ENCODE data around the gene POLR3E. TPM values are rescaled to one million over a fixed set of nuclear protein-coding genes. Genes with fewer than 3 reads are reported as not detected.

POLR3E gene
- total RNA-seq, 1 donor from 2014 or later = 91.3 TPM

DNA sequence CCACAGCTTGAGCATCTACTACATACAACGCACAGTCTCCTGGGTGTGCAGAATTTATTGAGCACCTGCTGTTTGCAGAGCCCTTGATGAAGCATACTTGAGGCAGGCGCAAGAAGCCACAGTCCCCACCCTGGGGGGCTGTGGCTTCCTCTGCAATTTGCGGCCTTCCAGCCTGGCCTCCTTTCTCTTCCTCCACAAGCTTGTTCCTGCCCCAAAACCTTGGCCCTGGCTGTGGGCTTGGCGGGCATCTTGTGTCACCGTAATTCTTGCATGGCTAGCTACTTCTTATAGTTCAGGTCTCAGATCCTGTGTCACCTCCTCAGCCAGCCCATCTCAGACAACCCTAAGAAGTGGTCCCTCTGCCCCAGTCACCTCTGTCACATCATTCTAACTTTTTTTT, 43.9 kb upstream of the POLR3E start:
- Histone ChIP-seq H3K9me3 (ENCODE audit: low read depth) (no peaks in the 10 kb centered on the region), H3K36me3 (no peaks in the 10 kb centered on the region), H3F3A (ENCODE audit: low read depth) (no peaks in the 10 kb centered on the region), H2AFZ (replicated peaks) (no peak overlapping the region), H4K20me1 (ENCODE audit: low read depth) (no peaks in the 10 kb centered on the region), H3K4me3 (no peak overlapping the region), H3K79me2 (ENCODE audit: low read depth) (no peaks in the 10 kb centered on the region), H3K9ac (no peak overlapping the region), H3K4me1 (no peaks in the 10 kb centered on the region), H3K27me3 (no peaks in the 10 kb centered on the region), H3K4me2 (no peak overlapping the region), H3K27ac (no peak overlapping the region)
- DNase-seq (ENCODE audit: low spot score) = no peak
- no peak for TF ChIP-seq CTCF (IDR thresholded peaks at IDR 0.05)
- TF ChIP-seq EZH2 (IDR thresholded peaks at IDR 0.05) = no peak
- TF ChIP-seq EZH2phosphoT487 (IDR thresholded peaks at IDR 0.05) = no peak
- Mint-ChIP-seq H3K4me3 (no peak overlapping the region), H3K27me3 (ENCODE audit: insufficient read depth, low read depth) (peaks cover 3% of the 10 kb centered on the region), H3K9me3 (peaks cover 3% of the 10 kb centered on the region), H3K36me3 (peaks cover 16% of the 10 kb centered on the region), H3K27ac (no peak overlapping the region), H3K4me1 (no peaks in the 10 kb centered on the region)

DNA sequence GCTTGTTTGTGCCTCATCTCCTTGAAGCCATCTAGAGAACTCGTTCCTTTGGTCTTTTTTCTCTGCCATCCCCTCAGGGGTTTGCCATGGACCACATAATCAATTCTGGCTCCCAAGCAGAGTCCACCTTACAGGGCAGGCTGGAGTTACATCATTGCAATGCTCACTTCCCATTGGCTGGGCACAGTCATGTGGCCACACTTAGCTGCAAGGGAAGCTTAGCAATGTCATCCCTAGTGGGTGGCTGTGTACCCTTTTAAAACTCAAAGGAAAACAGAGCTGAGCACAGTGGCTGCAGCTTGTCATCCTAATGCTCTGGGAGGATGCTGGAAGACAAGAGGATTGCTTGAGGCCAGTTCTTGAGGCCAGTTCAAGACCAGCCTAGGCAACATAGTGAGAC, 41.9 kb upstream of the POLR3E start:
- Mint-ChIP-seq H3K4me1 (no peaks in the 10 kb centered on the region), H3K36me3 (peaks cover 20% of the 10 kb centered on the region), H3K27ac (no peak overlapping the region), H3K27me3 (ENCODE audit: insufficient read depth, low read depth) (peaks cover 3% of the 10 kb centered on the region), H3K4me3 (no peak overlapping the region), H3K9me3 (peaks cover 5% of the 10 kb centered on the region)
- no peak overlapping the region for H2AFZ ChIP-seq (replicated peaks)
- no peaks in the 10 kb centered on the region for H3K4me1 ChIP-seq
- H3K9me3 ChIP-seq (ENCODE audit: low read depth) = no peaks in the 10 kb centered on the region
- no peak overlapping the region for H3K9ac ChIP-seq
- TF ChIP-seq EZH2phosphoT487 (IDR thresholded peaks at IDR 0.05) = no peak
- TF ChIP-seq CTCF (IDR thresholded peaks at IDR 0.05) = no peak
- no peak for TF ChIP-seq EZH2 (IDR thresholded peaks at IDR 0.05)
- no peaks in the 10 kb centered on the region for H3K79me2 ChIP-seq (ENCODE audit: low read depth)
- no peaks in the 10 kb centered on the region for H4K20me1 ChIP-seq (ENCODE audit: low read depth)
- H3K4me2 ChIP-seq = no peak overlapping the region
- no peaks in the 10 kb centered on the region for H3F3A ChIP-seq (ENCODE audit: low read depth)
- H3K27ac ChIP-seq = no peak overlapping the region
- no peak overlapping the region for H3K4me3 ChIP-seq
- H3K27me3 ChIP-seq = no peaks in the 10 kb centered on the region
- DNase-seq (ENCODE audit: low spot score) = no peak
- no peaks in the 10 kb centered on the region for H3K36me3 ChIP-seq

GRCh38 chr16:22257440-22257839, 39.8 kb upstream of the POLR3E start:
- Mint-ChIP-seq H3K36me3 (peaks cover 23% of the 10 kb centered on the region), H3K27ac (no peak overlapping the region)
- no peak for DNase-seq (ENCODE audit: low spot score)

More at GRCh38 chr16:22257440-22257839, 39.8 kb upstream of the POLR3E start:
- H4K20me1 ChIP-seq (ENCODE audit: low read depth) = no peaks in the 10 kb centered on the region
- TF ChIP-seq EZH2phosphoT487 (IDR thresholded peaks at IDR 0.05) (no peak), EZH2 (IDR thresholded peaks at IDR 0.05) (no peak), CTCF (IDR thresholded peaks at IDR 0.05) (no peak)
- Mint-ChIP-seq H3K27me3 (ENCODE audit: insufficient read depth, low read depth) (no peaks in the 10 kb centered on the region), H3K4me3 (no peak overlapping the region), H3K4me1 (no peaks in the 10 kb centered on the region), H3K9me3 (peaks cover 7% of the 10 kb centered on the region)
- H3K4me3 ChIP-seq = no peak overlapping the region
- H3K27me3 ChIP-seq = no peaks in the 10 kb centered on the region
- H3K9me3 ChIP-seq (ENCODE audit: low read depth) = no peaks in the 10 kb centered on the region
- H3K36me3 ChIP-seq = no peaks in the 10 kb centered on the region
- no peak overlapping the region for H3K9ac ChIP-seq
- no peak overlapping the region for H2AFZ ChIP-seq (replicated peaks)
- H3K27ac ChIP-seq = no peak overlapping the region
- no peaks in the 10 kb centered on the region for H3F3A ChIP-seq (ENCODE audit: low read depth)
- no peak overlapping the region for H3K4me2 ChIP-seq
- no peaks in the 10 kb centered on the region for H3K4me1 ChIP-seq
- no peaks in the 10 kb centered on the region for H3K79me2 ChIP-seq (ENCODE audit: low read depth)

Data from neural progenitor cell (in vitro differentiated cells).